GM23248 (cell line): Measurements from ENCODE around the gene MYOD1. TPM values are rescaled to one million over a fixed set of nuclear protein-coding genes. Genes with fewer than 3 reads are reported as not detected.

ENCODE experiments used
- DNase-seq: peaks from one replicate; pipeline ENCODE4 v3.0.0-alpha.2; 2015
- H2AFZ ChIP-seq: fragments of 200-600 bp; sonication (generic); 2 replicates; pipeline ENCODE4 v1.6.1; 2016; ENCODE audit warnings: antibody characterized with exemption
- H3F3A ChIP-seq: fragments of 200-600 bp; sonication (generic); 2 replicates; pipeline ENCODE4 v1.6.1; 2016; ENCODE audit warnings: mild to moderate bottlenecking, antibody characterized with exemption, mixed run types; ENCODE audit not compliant: insufficient read depth
- H3K27ac ChIP-seq: fragments of 200-600 bp; sonication (generic); 2 replicates; pipeline ENCODE4 v1.5.1; 2016; ENCODE audit warnings: mild to moderate bottlenecking
- H3K27me3 ChIP-seq: fragments of 200-600 bp; sonication (generic); replicated peaks from 2 replicates; pipeline ENCODE4 v1.6.1; 2016; ENCODE audit warnings: mild to moderate bottlenecking; ENCODE audit not compliant: insufficient read depth
- H3K36me3 ChIP-seq: fragments of 200-600 bp; sonication (generic); 2 replicates; pipeline ENCODE4 v1.6.1; 2016; ENCODE audit warnings: low read depth, mild to moderate bottlenecking
- H3K4me1 ChIP-seq: fragments of 200-600 bp; sonication (generic); 2 replicates; pipeline ENCODE4 v1.6.1; 2016; ENCODE audit warnings: mild to moderate bottlenecking; ENCODE audit not compliant: insufficient read depth
- H3K4me2 ChIP-seq: fragments of 200-600 bp; sonication (generic); one replicate; pipeline ENCODE4 v1.6.1; 2016; ENCODE audit warnings: mild to moderate bottlenecking; ENCODE audit not compliant: unreplicated experiment
- H3K4me3 ChIP-seq: fragments of 200-600 bp; sonication (generic); 2 replicates; pipeline ENCODE4 v1.5.1; 2016; ENCODE audit warnings: mild to moderate bottlenecking
- H3K79me2 ChIP-seq: fragments of 200-600 bp; sonication (generic); 2 replicates; pipeline ENCODE4 v1.6.1; 2016; ENCODE audit warnings: mild to moderate bottlenecking; ENCODE audit not compliant: insufficient read depth
- H3K9ac ChIP-seq: fragments of 200-600 bp; sonication (generic); 2 replicates; pipeline ENCODE4 v1.6.1; 2016; ENCODE audit warnings: mild to moderate bottlenecking
- H3K9me2 ChIP-seq: fragments of 200-600 bp; sonication (generic); 2 replicates; pipeline ENCODE4 v1.6.1; 2016; ENCODE audit warnings: mixed run types, mild to moderate bottlenecking, moderate library complexity; ENCODE audit not compliant: insufficient read depth
- H3K9me3 ChIP-seq: fragments of 200-600 bp; sonication (generic); one replicate; pipeline ENCODE4 v1.6.1; 2017; ENCODE audit warnings: low read depth
- H4K20me1 ChIP-seq: fragments of 200-600 bp; sonication (generic); 2 replicates; pipeline ENCODE4 v1.6.0; 2016; ENCODE audit not compliant: insufficient read depth
- EZH2 ChIP-seq: fragments of 200-600 bp; sonication (generic); IDR thresholded peaks from 2 replicates; pipeline ENCODE4 v1.6.1; 2018; ENCODE audit warnings: antibody characterized with exemption, mild to moderate bottlenecking; ENCODE audit not compliant: insufficient read depth, poor library complexity, severe bottlenecking
- EZH2phosphoT487 ChIP-seq: fragments of 200-600 bp; sonication (generic); IDR thresholded peaks from 2 replicates; pipeline ENCODE4 v1.6.1; 2018; ENCODE audit warnings: antibody characterized with exemption, moderate library complexity, mild to moderate bottlenecking, low read depth; ENCODE audit not compliant: insufficient read depth
- WGBS, 2 experiments: methylation state at CpG; one replicate each; pipeline ENCODE4 v1.1.6; 2015 to 2017; ENCODE audit warnings: low lambda C conversion rate in 2 of 2, low coverage in 1 of 2; ENCODE audit errors: missing lambda C conversion rate in 2 of 2; 5-methylcytosine and 5-hydroxymethylcytosine counted together
- in situ Hi-C: fragments of 300-500 bp; cut with MboI; formaldehyde crosslinking; loops from 2 replicates; pipeline ENCODE4 v1.15.0; 2020
- polyA plus RNA-seq: library from polyadenylated mRNA; unstranded; fragments of >200 nt; fragmentation: Nextera tagmentation; extraction: Ambion mirVana; gene quantifications from 2 replicates; pipeline ENCODE4 v1.2.1, GENCODE V29; 2016
- total RNA-seq: library from RNA; depleted of rRNA; stranded (reverse); fragments of >200 nt; shearing (Covaris generic); gene quantifications from 2 replicates; pipeline ENCODE4 v1.2.3, GENCODE V29; 2014

The MYOD1 gene
- total and polyA plus RNA-seq, 2 experiments from 2014 or later, result not detected

DNA sequence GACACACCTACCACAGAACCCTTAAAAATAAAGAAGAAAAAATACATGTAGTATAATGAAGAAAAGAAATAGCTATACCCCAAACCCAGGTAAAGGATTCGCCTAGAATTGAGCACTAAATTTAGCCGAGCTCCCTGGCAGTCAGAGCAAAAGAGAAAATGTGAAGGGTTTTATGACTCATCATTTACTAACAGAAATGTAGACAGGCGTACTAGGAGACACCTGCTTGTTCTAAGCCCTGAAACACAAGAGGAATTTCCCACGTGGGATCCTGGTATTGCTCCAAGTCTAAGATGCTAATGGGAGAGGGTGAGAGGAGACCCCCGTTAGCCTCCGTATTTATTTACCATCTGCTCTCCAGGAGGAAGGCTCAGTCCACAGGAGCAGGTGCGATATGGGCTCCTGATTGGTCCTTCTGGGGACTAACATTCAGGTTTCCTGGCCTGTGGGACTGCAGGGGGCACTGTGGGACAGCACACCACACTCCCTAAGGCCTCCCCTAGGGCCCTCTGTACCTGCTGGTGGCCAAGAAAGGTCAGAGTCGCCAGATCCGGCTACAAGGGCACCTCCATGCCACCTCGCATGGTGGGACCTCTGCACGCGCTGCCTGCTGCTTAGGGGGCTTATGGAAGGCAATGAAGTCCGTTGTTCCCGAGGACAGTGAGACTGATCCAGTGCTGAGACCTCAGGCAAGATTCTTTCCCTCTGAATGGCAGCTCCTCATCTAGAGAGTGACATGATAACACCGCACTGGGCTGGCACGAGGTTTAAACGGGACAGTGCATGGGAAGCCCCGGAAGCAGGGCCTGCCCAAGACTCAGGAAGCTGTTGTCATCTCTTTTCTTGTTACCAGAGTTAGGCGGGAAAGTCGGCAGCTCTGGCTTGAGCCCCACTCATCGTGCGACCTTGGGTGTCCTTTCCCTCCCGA, 41.0 kb downstream of the MYOD1 start:
- Histone ChIP-seq H3K4me3 (no peak overlapping the region), H3K4me1 (no peaks in the 10 kb centered on the region), H3F3A (no peaks in the 10 kb centered on the region), H3K27me3 (peaks cover 3% of the 10 kb centered on the region; the same call in 1 of the 2 replicates), H3K4me2 (no peak overlapping the region), H3K79me2 (no peaks in the 10 kb centered on the region), H3K9ac (no peak overlapping the region), H3K36me3 (no peaks in the 10 kb centered on the region), H3K9me2 (no peaks in the 10 kb centered on the region), H3K9me3 (no peaks in the 10 kb centered on the region), H4K20me1 (no peaks in the 10 kb centered on the region), H2AFZ (no peak overlapping the region), H3K27ac (no peak overlapping the region)
- peak; percentile 55 for DNase-seq
- no peak for TF ChIP-seq EZH2phosphoT487
- no peak for TF ChIP-seq EZH2
- WGBS, 2 experiments, result 53 to 55% methylated on average over 23 of the region's 23 CpGs
- in situ Hi-C loops, result no loop called here

DNA sequence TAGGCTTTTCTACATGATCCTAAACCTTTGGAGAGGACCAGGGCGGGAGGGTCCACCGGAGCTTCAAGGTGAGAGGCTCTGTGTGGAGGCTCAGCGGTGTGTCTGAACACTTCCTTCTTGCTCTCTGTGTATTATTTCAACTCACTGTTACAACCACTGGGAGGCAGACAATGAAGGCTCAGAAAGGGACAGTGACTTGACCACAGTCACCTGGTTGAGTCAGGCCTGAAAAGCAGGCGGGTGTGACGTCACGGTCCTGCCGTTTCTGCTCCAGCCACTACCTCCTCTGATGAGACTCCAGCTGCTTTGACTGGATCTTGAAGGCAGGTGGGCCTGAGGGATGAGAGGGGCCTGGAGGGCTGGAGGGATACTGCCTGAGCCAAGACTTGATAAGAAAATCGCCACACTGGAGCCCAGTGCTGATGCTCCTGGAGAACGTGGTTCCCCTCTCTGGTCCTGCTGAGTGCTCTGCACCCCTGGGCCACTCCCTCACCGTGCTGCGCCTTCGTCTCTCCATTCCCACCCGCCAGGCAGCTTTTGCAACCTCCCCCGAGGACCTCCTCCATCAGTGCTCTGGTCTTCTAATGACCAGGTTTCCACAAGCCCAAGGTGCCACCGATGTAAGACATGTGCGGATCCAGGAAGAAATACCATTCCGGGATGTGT, 43.1 kb downstream of the MYOD1 start:
- no peaks in the 10 kb centered on the region for H3K36me3 ChIP-seq
- 65 to 66% methylated on average over 17 of the region's 17 CpGs for WGBS, 2 experiments
- in situ Hi-C loops, result no loop called here

DNA sequence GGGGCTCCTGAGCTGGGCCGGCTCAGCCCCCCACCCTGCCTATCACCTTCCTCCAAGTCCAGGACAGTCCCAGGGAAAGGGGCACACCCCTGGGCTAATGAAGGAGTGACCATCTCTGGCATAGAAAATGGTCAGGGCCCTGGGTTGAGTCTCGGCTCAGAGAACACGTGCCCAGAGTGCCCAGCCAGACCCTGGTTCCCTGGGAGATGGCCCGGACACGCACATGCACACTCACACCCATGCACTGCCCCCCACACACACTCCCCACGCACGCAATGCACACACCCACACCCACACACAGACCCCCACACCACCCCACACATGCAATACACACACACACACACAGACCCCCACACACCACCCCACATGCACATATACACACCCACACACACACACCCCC, 43.9 kb downstream of the MYOD1 start:
- DNase-seq, result no peak
- WGBS, 2 experiments, result 21 to 45% methylated on average over 3 to 7 of the region's 7 CpGs
- no peak overlapping the region for H3K27ac ChIP-seq
- no peak overlapping the region for H3K4me2 ChIP-seq
- in situ Hi-C loops, result no loop called here
- no peaks in the 10 kb centered on the region for H3K79me2 ChIP-seq
- TF ChIP-seq EZH2phosphoT487, result no peak
- TF ChIP-seq EZH2, result no peak
- H3F3A ChIP-seq, result no peaks in the 10 kb centered on the region
- H3K9me3 ChIP-seq, result no peaks in the 10 kb centered on the region
- no peaks in the 10 kb centered on the region for H4K20me1 ChIP-seq
- no peaks in the 10 kb centered on the region for H3K4me1 ChIP-seq
- no peak overlapping the region for H3K9ac ChIP-seq
- H3K27me3 ChIP-seq, result no peaks in the 10 kb centered on the region
- no peak overlapping the region for H2AFZ ChIP-seq
- no peaks in the 10 kb centered on the region for H3K36me3 ChIP-seq
- no peak overlapping the region for H3K4me3 ChIP-seq
- H3K9me2 ChIP-seq, result no peaks in the 10 kb centered on the region

More for the DNA sequence above, 43.1 kb downstream of the MYOD1 start:
- H3K4me2 ChIP-seq, result no peak overlapping the region
- no peaks in the 10 kb centered on the region for H3K4me1 ChIP-seq
- H3K27me3 ChIP-seq, result no peaks in the 10 kb centered on the region
- no peak overlapping the region for H3K9ac ChIP-seq
- H3K9me3 ChIP-seq, result no peaks in the 10 kb centered on the region
- no peaks in the 10 kb centered on the region for H3K79me2 ChIP-seq
- no peaks in the 10 kb centered on the region for H4K20me1 ChIP-seq
- no peak for DNase-seq
- H3K4me3 ChIP-seq, result no peak overlapping the region
- no peak overlapping the region for H2AFZ ChIP-seq
- no peaks in the 10 kb centered on the region for H3F3A ChIP-seq
- H3K9me2 ChIP-seq, result no peaks in the 10 kb centered on the region
- no peak overlapping the region for H3K27ac ChIP-seq
- TF ChIP-seq EZH2phosphoT487 (no peak), EZH2 (no peak)

DNA sequence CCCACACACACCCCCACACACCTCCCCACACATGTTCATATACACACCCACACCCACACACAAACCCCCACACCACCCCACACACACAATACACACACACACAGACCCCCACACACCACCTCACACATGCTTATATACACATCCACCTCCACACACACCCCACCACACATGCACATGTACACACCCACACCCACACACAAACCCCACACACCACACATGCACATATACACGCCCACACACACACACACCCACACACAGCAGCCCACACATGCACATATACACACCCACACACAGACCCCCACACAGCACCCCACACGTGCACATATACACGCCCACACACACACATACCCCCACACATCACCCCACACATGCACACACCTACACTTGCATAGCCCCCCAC, 44.3 kb downstream of the MYOD1 start:
- Histone ChIP-seq H3K4me1 (no peaks in the 10 kb centered on the region), H2AFZ (no peak overlapping the region), H3K9ac (no peak overlapping the region), H3K9me3 (no peaks in the 10 kb centered on the region), H3K9me2 (no peaks in the 10 kb centered on the region), H3F3A (no peaks in the 10 kb centered on the region), H3K4me2 (no peak overlapping the region), H3K27me3 (no peaks in the 10 kb centered on the region), H3K79me2 (no peaks in the 10 kb centered on the region), H3K4me3 (no peak overlapping the region), H4K20me1 (no peaks in the 10 kb centered on the region), H3K36me3 (no peaks in the 10 kb centered on the region), H3K27ac (no peak overlapping the region)
- TF ChIP-seq EZH2phosphoT487 (no peak), EZH2 (no peak)
- DNase-seq, result no peak
- in situ Hi-C loops, result no loop called here
- 37% methylated on average over 3 of the region's 3 CpGs; no CpG with 5 or more reads in 1 of the 2 experiments for WGBS, 2 experiments
